ENCODE data around the gene ACAN.

Gene ACAN

GRCh38 chr15:88803241-88803919 is at the start of gene ACAN:
Gene ACAN, plus strand, starts transcription at chr15:88803436. Its CDS starts 32,771 bp downstream, at chr15:88836207.
- Histone ChIP-seq H3K36me3 (ENCODE audit: control insufficient read depth, low read depth, low read length) (no peaks in the 10 kb centered on the region), H3K27me3 (ENCODE audit: control insufficient read depth, insufficient read depth, low read length) (peaks cover 68% of the 10 kb centered on the region), H3K4me1 (ENCODE audit: control insufficient read depth, low read depth, low read length) (no peaks in the 10 kb centered on the region), H3K27ac (ENCODE audit: low read length) (no peak within 1 kb of the TSS), H3K4me3 (ENCODE audit: low read length) (peak within 1 kb of the TSS; percentile 70), H3K9ac (ENCODE audit: low read length) (peak within 1 kb of the TSS; percentile 16), H3K9me3 (ENCODE audit: control insufficient read depth, low read depth, low read length) (no peaks in the 10 kb centered on the region)

GRCh38 chr15:88756521-88756920 is 46.7 kb upstream of the ACAN start:
- Histone ChIP-seq H3K4me1 (ENCODE audit: control insufficient read depth, low read depth, low read length) (no peaks in the 10 kb centered on the region), H3K9ac (ENCODE audit: low read length) (no peak overlapping the region), H3K4me3 (ENCODE audit: low read length) (no peak overlapping the region), H3K27me3 (ENCODE audit: control insufficient read depth, insufficient read depth, low read length) (no peaks in the 10 kb centered on the region), H3K36me3 (ENCODE audit: control insufficient read depth, low read depth, low read length) (no peaks in the 10 kb centered on the region), H3K9me3 (ENCODE audit: control insufficient read depth, low read depth, low read length) (no peaks in the 10 kb centered on the region), H3K27ac (ENCODE audit: low read length) (no peak overlapping the region)

- Histone ChIP-seq H3K4me3 (ENCODE audit: low read length) (no peak overlapping the region), H3K4me1 (ENCODE audit: control insufficient read depth, low read depth, low read length) (no peaks in the 10 kb centered on the region), H3K27ac (ENCODE audit: low read length) (no peak overlapping the region), H3K36me3 (ENCODE audit: control insufficient read depth, low read depth, low read length) (no peaks in the 10 kb centered on the region), H3K9ac (ENCODE audit: low read length) (no peak overlapping the region), H3K27me3 (ENCODE audit: control insufficient read depth, insufficient read depth, low read length) (no peaks in the 10 kb centered on the region), H3K9me3 (ENCODE audit: control insufficient read depth, low read depth, low read length) (no peaks in the 10 kb centered on the region)
Measured at GRCh38 chr15:88756921-88757320, 46.3 kb upstream of the ACAN start.

- no peaks in the 10 kb centered on the region for H3K27me3 ChIP-seq (ENCODE audit: control insufficient read depth, insufficient read depth, low read length)
- H3K27ac ChIP-seq (ENCODE audit: low read length) = no peak overlapping the region
- no peaks in the 10 kb centered on the region for H3K36me3 ChIP-seq (ENCODE audit: control insufficient read depth, low read depth, low read length)
- H3K4me3 ChIP-seq (ENCODE audit: low read length) = no peak overlapping the region
- no peaks in the 10 kb centered on the region for H3K9me3 ChIP-seq (ENCODE audit: control insufficient read depth, low read depth, low read length)
- H3K4me1 ChIP-seq (ENCODE audit: control insufficient read depth, low read depth, low read length) = no peaks in the 10 kb centered on the region
- no peak overlapping the region for H3K9ac ChIP-seq (ENCODE audit: low read length)
Measured at GRCh38 chr15:88759872-88760271, 43.4 kb upstream of the ACAN start.

- H3K27me3 ChIP-seq (ENCODE audit: control insufficient read depth, insufficient read depth, low read length) = peaks cover 11% of the 10 kb centered on the region
- no peaks in the 10 kb centered on the region for H3K9me3 ChIP-seq (ENCODE audit: control insufficient read depth, low read depth, low read length)
Measured at GRCh38 chr15:88764448-88764847, 38.8 kb upstream of the ACAN start.

GRCh38 chr15:88765212-88765611 is 38.0 kb upstream of the ACAN start:
- Histone ChIP-seq H3K27me3 (ENCODE audit: control insufficient read depth, insufficient read depth, low read length) (peaks cover 18% of the 10 kb centered on the region), H3K9ac (ENCODE audit: low read length) (no peak overlapping the region), H3K4me1 (ENCODE audit: control insufficient read depth, low read depth, low read length) (no peaks in the 10 kb centered on the region), H3K4me3 (ENCODE audit: low read length) (no peak overlapping the region), H3K36me3 (ENCODE audit: control insufficient read depth, low read depth, low read length) (no peaks in the 10 kb centered on the region), H3K27ac (ENCODE audit: low read length) (no peak overlapping the region), H3K9me3 (ENCODE audit: control insufficient read depth, low read depth, low read length) (no peaks in the 10 kb centered on the region)

More at GRCh38 chr15:88764448-88764847, 38.8 kb upstream of the ACAN start:
- Histone ChIP-seq H3K9ac (ENCODE audit: low read length) (no peak overlapping the region), H3K4me1 (ENCODE audit: control insufficient read depth, low read depth, low read length) (no peaks in the 10 kb centered on the region), H3K27ac (ENCODE audit: low read length) (no peak overlapping the region), H3K4me3 (ENCODE audit: low read length) (no peak overlapping the region), H3K36me3 (ENCODE audit: control insufficient read depth, low read depth, low read length) (no peaks in the 10 kb centered on the region)

GRCh38 chr15:88769161-88769971 is 33.9 kb upstream of the ACAN start:
- Histone ChIP-seq H3K4me1 (ENCODE audit: control insufficient read depth, low read depth, low read length) (no peaks in the 10 kb centered on the region), H3K27ac (ENCODE audit: low read length) (no peak overlapping the region), H3K27me3 (ENCODE audit: control insufficient read depth, insufficient read depth, low read length) (peaks cover 27% of the 10 kb centered on the region), H3K9me3 (ENCODE audit: control insufficient read depth, low read depth, low read length) (peaks cover 4% of the 10 kb centered on the region), H3K9ac (ENCODE audit: low read length) (no peak overlapping the region), H3K4me3 (ENCODE audit: low read length) (peak overlapping the region; percentile 51), H3K36me3 (ENCODE audit: control insufficient read depth, low read depth, low read length) (no peaks in the 10 kb centered on the region)

- H3K4me1 ChIP-seq (ENCODE audit: control insufficient read depth, low read depth, low read length) = no peaks in the 10 kb centered on the region
- no peak overlapping the region for H3K27ac ChIP-seq (ENCODE audit: low read length)
- no peak overlapping the region for H3K9ac ChIP-seq (ENCODE audit: low read length)
- H3K4me3 ChIP-seq (ENCODE audit: low read length) = no peak overlapping the region
- H3K27me3 ChIP-seq (ENCODE audit: control insufficient read depth, insufficient read depth, low read length) = peaks cover 4% of the 10 kb centered on the region
- H3K36me3 ChIP-seq (ENCODE audit: control insufficient read depth, low read depth, low read length) = no peaks in the 10 kb centered on the region
- no peaks in the 10 kb centered on the region for H3K9me3 ChIP-seq (ENCODE audit: control insufficient read depth, low read depth, low read length)
Measured at GRCh38 chr15:88775776-88776175, 27.5 kb upstream of the ACAN start.

GRCh38 chr15:88776646-88777045 is 26.6 kb upstream of the ACAN start:
- Histone ChIP-seq H3K9ac (ENCODE audit: low read length) (no peak overlapping the region), H3K4me3 (ENCODE audit: low read length) (no peak overlapping the region), H3K9me3 (ENCODE audit: control insufficient read depth, low read depth, low read length) (no peaks in the 10 kb centered on the region), H3K4me1 (ENCODE audit: control insufficient read depth, low read depth, low read length) (no peaks in the 10 kb centered on the region), H3K27ac (ENCODE audit: low read length) (no peak overlapping the region), H3K27me3 (ENCODE audit: control insufficient read depth, insufficient read depth, low read length) (no peaks in the 10 kb centered on the region), H3K36me3 (ENCODE audit: control insufficient read depth, low read depth, low read length) (no peaks in the 10 kb centered on the region)

- Histone ChIP-seq H3K4me1 (ENCODE audit: control insufficient read depth, low read depth, low read length) (no peaks in the 10 kb centered on the region), H3K4me3 (ENCODE audit: low read length) (no peak overlapping the region), H3K27ac (ENCODE audit: low read length) (no peak overlapping the region), H3K9ac (ENCODE audit: low read length) (no peak overlapping the region), H3K36me3 (ENCODE audit: control insufficient read depth, low read depth, low read length) (no peaks in the 10 kb centered on the region), H3K9me3 (ENCODE audit: control insufficient read depth, low read depth, low read length) (no peaks in the 10 kb centered on the region), H3K27me3 (ENCODE audit: control insufficient read depth, insufficient read depth, low read length) (no peaks in the 10 kb centered on the region)
Measured at GRCh38 chr15:88779944-88780343, 23.3 kb upstream of the ACAN start.

- no peak overlapping the region for H3K27ac ChIP-seq (ENCODE audit: low read length)
- no peaks in the 10 kb centered on the region for H3K27me3 ChIP-seq (ENCODE audit: control insufficient read depth, insufficient read depth, low read length)
- no peaks in the 10 kb centered on the region for H3K36me3 ChIP-seq (ENCODE audit: control insufficient read depth, low read depth, low read length)
- H3K4me1 ChIP-seq (ENCODE audit: control insufficient read depth, low read depth, low read length) = no peaks in the 10 kb centered on the region
- no peaks in the 10 kb centered on the region for H3K9me3 ChIP-seq (ENCODE audit: control insufficient read depth, low read depth, low read length)
- H3K9ac ChIP-seq (ENCODE audit: low read length) = no peak overlapping the region
- H3K4me3 ChIP-seq (ENCODE audit: low read length) = no peak overlapping the region
Measured at GRCh38 chr15:88782465-88782864, 20.8 kb upstream of the ACAN start.

- H3K27me3 ChIP-seq (ENCODE audit: control insufficient read depth, insufficient read depth, low read length) = no peaks in the 10 kb centered on the region
- H3K4me3 ChIP-seq (ENCODE audit: low read length) = no peak overlapping the region
- no peaks in the 10 kb centered on the region for H3K4me1 ChIP-seq (ENCODE audit: control insufficient read depth, low read depth, low read length)
- no peak overlapping the region for H3K9ac ChIP-seq (ENCODE audit: low read length)
- no peak overlapping the region for H3K27ac ChIP-seq (ENCODE audit: low read length)
- H3K9me3 ChIP-seq (ENCODE audit: control insufficient read depth, low read depth, low read length) = no peaks in the 10 kb centered on the region
- no peaks in the 10 kb centered on the region for H3K36me3 ChIP-seq (ENCODE audit: control insufficient read depth, low read depth, low read length)
Measured at GRCh38 chr15:88785217-88785616, 18.0 kb upstream of the ACAN start.
